C4-2B (cell line): ENCODE results near the gene FOLR2.

Source experiments
- CTCF ChIP-seq: fragments of 450-650 bp; conservative IDR thresholded peaks from 2 replicates; pipeline ENCODE4 v1.5.1; 2017; ENCODE audit warnings: mild to moderate bottlenecking
- ZFX ChIP-seq: fragments of 450-650 bp; IDR thresholded peaks from 2 replicates; pipeline ENCODE4 v1.6.1; 2017

GRCh38 chr11:72208281-72208680 is 8.3 kb upstream of the FOLR2 start:
- no peak for TF ChIP-seq CTCF
- TF ChIP-seq ZFX, result no peak
